NCI-H82 treated with DMSO at 0.1 percent for 48 hours (cell line): Measurements from ENCODE around the gene NDUFA8.
"Not testable (repeated sequence)": the region's sequence is repeated elsewhere in the genome, so short reads cannot be mapped to it uniquely, and the experiment has no call there.

Experiments
- DNase-seq: peaks from one replicate; lab custom pipeline; 2025; ENCODE audit not compliant: unreplicated experiment; lab: John Stamatoyannopoulos, UW

Gene NDUFA8

DNA sequence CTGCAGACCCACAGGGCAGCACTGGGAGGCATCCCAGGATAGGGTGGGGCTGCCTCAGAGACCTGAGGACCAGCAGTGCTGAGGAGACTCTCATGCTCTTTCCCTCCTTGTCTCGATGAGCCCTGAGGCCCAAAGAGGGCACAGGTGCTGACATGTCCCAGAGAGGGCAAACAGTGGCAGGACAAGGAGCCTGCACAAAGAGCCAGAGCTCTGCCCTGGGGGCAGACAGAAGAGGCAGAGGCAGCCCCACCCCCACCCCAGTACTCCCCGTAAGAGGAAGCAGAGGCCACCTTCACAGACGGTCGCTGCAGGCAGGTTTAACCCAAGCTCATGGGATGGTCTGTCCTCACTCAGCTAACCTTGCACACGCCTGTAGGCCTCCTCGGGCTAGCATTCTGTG lies 37.1 kb downstream of the NDUFA8 start:
- no peak for DNase-seq

DNA sequence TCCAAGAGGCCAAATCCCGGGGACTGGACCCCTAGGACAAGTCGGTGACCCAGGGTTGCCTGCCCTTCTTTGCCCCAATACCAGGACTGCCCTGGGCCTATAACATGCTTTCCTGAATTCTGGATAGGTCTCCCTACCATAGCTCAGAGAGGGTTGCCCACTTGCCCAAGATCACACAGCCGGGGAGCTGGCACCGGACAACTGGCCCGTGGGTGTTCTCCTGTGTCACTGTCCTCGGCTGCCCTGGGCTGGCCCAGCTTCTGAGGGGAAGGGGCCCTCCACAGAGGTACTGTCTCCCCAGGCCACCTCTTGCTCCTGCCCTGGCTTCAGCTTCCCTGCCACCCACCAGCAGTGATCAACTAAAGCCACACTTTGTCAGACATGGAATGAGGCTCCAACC lies 37.6 kb downstream of the NDUFA8 start:
- DNase-seq, result no peak

DNA sequence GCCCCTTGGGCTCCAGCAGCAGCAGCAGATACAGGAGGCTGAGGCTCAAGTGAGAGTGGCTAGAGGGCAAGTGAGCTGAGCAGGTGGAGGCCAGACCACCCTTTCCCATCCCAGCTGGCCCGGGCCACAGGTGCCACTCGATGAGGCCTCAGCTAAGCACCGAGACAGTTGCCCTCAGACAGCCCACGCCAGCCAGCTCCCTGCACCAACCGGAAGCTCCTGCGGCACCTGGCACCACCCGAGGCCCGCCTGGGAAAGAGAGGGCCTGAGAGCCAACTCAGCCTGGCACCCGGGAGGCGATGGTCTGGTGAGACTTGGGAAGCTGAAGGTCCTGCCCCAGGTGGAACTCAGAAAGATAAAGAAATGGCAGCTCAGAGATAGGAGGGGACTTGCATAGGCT lies 38.2 kb downstream of the NDUFA8 start:
- no peak for DNase-seq

DNA sequence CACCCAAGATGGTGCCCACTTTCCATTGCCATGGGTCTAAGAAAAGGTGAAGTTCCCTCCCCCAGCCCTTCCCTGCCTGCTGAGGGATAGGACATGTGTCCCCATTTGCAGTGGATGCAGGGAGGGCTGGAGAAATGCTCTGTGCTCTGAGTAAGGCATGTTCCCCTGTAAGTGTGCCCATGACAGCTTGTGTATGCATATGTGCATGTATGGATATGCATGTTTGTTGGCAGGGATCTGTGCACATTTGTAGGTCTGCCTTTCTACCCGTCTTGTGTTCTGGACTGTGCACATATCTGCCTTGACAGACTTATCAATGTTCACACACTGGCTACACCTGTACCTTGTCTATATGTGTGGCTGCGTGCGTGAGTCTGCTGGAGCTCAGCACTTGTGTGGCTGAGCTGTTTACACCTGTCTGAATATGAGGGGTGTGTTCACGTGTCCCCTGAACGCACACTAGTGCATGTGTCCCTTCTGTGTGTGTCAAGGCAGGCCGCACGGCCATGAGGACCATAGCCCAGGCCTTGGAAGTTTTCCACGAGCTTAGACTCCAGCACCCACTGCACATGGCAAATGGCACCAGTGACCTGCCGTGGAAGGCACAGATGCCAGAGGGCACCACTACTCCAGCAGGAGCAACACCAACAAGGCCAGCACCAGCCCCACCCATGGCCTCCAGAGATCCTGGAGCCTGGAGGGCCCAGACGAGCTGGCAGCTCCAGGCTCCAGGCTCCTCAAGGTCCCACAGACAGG lies 39.1 kb downstream of the NDUFA8 start:
- no peak for DNase-seq

DNA sequence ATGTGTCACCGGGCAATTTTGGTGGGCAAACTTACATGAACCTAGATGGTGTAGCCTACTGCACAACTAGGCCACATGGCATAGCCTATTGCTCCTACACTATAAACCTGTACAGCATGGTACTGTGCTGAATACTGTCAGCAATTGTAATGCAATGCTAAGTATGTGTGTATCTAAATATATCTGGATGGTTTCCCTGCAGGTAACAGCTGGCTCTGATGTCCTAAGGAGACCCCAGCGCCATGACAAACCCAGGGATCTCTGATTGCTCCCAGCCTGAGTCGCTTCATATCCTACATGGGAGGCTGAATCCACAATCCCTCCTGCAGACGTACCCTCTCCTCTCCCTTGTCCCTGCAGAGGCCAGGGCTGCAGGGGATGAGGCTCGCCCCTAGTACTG lies 39.9 kb downstream of the NDUFA8 start:
- DNase-seq, result no peak

DNA sequence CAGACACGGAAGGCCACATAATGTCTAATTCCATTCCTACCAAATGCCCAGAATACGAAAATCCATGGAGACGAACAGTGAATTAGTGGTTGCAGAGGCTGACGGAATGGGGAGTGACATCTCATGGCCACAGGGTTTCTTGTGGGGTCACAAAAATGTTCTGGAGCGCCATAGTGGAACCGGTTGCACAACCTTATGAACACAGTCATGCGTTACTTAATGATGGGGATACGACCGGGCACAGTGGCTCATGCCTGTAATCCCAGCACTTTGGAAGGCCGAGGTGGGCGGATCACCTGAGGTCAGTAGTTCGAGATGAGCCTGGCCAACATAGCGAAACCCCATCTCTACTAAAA lies 40.4 kb downstream of the NDUFA8 start:
- no peak for DNase-seq

DNA sequence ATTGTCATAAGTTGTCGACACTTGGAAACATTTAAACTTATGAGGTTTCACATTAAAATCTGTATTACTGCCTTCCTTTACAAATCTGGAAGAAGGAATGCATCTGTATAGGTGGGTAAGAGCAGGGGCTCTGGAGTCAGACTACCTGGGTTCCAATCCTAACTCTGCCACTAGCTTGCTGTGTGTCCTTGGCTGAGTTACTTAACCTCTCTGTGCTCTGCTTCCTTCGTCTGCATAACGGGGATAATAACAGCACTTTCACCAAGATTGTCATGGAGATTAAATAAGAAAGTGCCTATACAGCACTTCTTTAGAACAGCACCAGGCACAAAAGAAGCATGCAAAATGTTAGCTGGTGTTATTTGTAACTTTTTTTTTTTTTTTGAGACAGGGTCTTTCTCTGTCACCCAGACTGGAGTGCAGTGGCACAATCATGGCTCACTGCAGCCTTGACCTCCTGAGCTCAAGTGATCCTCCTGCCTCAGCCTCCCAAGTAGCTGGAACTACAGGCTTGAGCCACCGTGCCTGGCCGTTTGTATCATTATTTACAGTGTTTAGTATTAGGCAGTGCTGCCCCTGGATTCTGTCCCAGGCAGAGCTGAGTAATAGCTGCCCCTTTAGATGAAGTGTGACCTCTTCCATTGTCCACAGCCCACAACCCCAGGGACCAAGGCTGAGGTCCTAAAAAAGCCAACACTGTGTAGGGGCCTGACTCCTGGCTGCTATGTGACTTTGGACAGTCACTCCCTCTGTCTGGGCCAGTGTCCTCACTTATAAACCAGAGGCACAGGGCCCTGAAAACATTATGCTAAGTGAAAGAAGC lies 41.0 kb downstream of the NDUFA8 start:
- DNase-seq, result no peak

DNA sequence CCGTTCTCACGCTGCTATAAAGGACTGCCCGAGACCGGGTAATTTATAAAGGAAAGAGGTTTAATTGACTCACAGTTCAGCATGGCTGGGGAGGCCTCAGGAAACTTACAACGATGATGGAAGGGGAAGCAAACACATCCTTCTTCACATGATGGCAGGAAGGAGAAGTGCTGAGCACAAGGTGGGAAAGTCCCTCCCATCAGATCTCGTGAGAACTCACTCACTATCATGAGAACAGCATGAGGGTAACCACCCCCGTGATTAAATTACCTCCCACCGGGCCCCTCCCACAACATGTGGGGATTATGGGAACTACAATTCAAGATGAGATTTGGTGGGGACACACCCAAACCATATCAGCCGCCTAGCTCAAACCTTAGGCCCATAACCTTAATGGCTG lies 42.3 kb downstream of the NDUFA8 start:
- not testable (repeated sequence) for DNase-seq

DNA sequence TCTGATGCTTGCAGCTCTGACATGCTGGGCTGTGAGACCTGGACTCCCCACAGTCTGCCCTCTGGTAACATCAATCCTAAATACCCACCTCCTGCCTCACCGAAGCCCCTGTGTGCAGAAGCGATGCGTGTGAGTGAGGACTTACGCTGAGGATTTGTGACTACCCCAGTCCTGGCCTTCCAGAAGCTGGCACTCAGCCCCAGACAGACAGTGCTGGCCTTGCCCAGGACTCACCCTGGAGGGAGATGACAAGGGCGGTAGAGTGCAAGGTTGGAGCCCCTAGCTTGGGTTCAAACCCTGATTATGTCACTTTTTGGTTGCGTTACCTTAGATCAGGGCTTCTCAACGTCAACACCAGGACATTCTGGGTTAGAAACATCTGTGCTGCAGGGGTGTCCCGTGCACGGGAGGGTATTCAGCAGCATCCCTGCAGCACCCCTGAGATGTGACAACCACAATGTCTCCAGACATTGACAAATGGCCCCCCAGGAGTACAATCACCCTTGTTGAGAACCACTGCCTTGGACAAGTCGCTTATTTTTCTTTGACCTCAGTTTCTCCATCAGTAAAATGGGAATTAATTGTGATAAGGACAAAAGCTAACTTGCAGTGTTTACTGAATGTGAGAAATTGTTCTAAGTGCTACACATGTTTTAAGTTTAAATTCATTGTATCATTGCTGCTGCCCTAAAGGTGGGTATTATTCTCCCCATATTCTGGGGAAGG lies 43.0 kb downstream of the NDUFA8 start:
- DNase-seq, result no peak

DNA sequence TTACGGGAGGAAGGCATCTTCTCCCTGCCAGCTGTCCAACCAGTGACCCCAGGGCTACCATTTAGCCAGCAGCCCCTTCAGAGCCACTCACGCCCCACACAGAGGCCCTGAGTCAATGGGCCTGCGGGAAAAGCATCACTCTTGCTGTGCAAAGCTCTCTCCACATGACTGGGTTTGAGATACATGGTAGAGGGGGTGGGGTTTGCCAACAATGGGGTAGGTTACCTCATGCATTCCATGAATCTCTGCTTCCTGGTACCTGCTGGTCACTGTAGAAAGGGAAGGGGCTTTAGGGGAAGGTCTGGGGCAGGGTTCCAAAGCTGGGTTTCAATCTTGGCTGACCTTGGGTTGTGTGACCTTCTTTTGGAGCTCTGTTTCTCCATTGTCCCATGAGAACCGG lies 43.5 kb downstream of the NDUFA8 start:
- DNase-seq, result no peak

DNA sequence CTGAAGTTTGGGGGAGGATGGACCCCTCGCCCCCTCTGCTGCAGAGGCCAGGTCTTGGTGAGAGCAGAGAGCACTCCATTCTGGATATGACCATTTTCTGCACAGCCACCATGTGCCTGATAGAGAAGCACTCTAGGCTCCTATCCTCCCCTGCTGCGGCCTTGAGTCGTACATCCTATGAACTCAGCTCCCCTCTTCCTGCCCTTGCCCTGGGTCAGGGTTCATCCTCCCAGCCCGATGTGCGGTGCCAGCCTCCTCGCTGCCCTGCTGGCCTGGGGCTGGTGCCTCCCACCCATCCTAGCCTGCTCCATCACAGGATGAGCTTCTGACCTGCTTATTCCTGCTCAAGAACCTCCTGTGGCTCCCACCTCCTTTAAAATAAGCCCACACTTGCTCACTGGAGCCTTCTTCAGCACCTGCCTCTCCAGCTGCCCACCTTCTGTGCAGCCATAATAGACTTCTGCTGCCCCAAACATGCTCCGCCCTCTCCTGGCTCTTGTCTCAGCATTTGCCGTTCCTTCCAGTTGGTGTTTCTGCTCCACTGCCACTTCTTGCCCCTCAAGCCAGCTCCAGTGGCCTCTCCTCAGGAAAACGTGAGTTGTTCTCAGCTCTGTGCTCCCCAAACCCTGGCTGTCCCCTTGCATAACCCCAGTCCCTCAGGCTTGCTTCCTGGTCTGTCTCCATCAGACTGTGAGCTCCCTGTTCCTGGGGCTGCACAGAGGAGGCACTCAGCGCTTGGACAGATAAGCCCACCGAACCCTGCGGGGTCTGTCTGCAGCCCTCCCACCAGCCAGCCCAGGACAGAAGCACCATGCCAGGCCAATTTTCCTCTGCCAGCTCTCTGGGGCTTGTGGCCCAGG lies 44.2 kb downstream of the NDUFA8 start:
- DNase-seq, result no peak

DNA sequence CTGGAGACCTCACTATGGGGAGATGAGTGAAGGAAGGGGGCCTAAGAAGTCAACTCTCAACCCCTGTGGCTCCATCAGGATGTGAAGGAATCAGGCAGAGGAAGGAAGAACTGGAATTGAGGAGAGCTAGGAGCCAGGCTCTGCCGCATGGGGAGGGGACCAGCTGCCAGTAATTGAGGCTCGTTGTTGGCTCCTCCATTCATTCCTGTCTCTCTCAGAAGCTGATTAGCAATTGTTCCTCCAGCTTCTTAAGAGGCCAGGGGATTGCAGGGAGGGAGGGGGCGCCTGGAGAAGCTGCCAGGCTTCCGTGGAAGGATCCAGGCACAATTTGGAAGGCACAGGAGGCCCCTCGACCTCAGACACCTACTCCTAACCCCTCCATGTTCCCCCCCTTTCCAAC lies 46.0 kb downstream of the NDUFA8 start:
- DNase-seq, result peak; percentile 45

DNA sequence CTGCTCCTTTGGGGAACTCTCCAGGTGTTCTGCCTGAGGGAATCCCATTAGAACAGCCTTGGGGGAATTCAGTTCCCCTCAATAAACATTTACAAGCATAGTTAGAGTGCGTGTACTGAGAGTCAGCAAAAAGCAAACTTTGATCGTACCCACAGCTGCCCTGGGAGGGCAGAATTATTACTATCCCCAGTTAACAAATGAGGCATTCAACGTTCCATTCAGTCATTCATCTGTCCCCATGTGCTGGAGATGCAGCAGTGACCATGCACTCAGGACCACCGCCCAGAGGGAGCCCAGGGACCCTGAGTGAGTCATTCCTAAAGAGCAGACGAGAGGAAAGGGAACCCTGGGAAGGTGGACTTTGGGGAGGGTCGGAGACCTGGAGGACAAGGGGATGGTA lies 47.3 kb downstream of the NDUFA8 start:
- DNase-seq, result no peak

DNA sequence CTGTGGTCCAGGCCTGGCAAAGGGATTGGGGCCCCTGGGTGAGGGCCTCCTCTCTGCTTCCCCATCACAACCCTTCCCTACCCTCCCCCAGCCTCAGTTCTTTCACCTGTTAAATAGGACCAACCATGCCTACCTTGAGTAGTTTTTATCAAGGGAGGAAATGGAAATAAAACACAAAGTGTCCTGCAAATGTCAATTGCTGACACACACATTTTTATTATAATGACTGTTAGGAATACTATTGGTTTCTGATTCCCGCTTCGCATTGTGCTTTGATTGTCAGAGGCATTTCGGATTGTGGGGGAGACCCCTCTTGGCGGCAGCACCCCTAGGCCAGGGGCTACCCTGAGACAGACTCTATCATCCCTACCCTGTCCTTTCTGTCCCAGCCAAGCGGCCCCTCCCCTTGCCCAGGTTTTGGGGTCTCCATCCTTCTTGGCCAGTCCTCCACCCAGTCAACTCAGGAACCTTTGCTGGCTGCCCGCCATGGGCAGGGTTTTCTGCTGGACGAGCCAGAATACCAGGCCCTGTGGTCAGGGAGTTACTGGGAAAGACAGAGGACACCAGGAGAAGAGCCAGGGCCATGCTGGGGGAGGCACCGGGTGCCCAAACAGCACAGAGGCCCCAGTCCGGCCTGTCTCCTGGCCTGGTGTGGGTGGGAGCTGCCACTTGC lies 48.0 kb downstream of the NDUFA8 start:
- no peak for DNase-seq

DNA sequence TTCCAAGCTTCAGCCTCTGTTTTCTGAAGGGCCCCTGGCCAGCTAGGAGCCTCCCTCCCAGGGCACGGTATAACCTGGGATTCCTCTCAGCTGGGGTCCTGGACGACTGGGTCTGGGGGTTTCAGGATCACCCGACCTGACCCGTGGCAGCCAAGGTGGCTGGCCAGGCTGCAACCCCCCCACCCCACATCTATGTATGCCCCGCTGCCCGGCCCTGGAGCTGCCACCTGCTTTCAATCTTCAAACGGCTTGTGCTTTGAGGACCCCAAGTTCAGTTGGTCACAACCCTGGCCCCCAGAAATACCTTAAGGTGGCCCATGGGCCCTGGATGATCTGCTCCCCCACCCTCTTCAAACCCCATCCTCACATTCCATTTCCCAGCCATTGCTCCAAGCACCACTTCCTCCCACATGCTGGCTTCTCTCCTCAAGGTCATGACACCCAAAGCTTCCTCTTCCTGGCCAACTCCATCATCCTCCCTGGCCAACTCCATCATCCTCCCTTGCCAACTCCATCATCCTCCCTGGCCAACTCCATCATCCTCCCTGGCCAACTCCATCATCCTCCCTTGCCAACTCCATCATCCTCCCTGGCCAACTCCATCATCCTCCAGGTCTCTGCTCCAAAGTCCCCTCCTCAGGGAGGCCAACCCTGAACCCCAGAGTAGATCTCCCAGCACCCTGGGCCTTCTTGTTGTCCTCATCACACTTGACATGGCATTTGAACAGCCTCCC lies 49.3 kb downstream of the NDUFA8 start:
- no peak for DNase-seq

DNA sequence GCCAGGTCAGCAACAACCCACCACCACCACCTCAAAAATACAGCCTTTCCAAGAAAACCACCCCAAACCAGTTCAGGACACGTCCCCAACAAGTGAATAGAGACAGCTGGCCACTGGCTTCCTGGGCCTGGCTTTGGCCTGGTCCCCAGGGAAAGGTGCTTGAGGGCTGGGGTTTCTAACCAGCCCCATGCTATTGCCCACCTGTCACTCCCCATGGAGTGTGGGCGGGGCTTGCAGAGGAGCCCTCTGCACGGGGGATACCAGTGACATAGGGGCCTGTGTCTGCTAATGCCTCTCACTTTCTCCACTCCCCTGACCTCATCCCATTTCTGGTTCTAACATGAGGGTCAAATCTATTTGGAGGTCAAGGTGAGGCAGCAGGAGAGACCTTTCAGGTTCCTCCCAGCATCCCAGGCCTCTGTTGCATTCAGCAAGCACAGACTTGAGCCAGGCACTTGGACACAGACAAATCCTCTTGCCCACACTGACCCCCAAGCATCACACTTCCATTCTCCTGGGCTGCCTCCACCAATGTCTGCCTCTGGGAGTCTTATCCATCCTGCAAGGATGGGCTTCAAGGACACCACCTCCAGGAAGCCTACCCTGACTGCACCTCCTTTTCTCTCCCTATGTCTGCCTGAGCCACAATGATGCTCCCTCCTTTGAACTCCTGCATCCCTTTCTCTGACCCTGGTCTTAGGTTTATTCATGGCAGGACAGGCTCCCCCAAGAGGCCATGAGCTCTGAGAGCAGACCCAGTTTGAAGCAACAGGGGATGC lies 50.4 kb downstream of the NDUFA8 start:
- no peak for DNase-seq

DNA sequence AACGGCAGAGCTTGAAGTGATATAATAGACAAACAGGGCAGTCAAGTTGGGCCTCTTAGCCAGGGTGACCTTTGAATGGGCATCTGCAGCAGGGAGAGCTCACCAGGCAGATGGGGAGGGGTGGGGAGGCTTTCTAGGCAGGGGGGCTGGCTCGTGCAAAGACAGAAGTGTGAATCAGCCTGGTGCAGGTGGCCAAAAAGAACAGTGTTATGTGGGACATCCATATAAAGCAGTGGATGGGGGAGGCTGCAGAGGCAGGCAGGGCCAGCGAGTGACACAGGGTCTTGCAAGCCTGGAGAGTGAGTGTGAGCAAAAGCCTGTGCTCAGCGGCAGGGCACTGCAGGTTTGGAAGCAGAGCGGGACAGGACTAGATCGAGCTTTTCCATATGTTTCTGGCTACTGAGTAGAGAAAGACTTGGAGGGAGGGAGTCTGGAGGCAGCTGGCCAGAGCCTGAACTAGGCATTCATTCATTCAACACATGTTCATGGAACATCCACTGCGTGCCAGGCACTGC lies 52.2 kb downstream of the NDUFA8 start:
- DNase-seq, result no peak

DNA sequence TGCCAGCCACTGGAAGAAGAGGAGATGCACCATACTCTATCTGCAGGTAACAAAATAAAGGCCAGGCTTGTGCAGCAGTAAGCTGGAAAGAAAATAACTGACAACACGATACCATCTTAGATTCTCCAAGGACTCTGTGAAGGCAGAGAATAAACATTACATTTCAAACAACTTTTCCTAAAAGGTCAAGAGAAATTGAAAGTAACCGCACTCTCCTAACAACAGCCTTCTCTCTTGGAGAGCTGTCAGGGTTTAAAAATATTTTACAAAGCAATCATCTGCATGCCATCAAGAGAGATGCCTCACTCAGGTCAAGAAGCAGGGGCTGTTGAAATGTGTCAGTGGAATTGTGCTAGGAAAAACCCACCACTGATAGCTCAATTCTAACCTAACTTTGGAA lies 53.0 kb downstream of the NDUFA8 start:
- DNase-seq, result no peak

DNA sequence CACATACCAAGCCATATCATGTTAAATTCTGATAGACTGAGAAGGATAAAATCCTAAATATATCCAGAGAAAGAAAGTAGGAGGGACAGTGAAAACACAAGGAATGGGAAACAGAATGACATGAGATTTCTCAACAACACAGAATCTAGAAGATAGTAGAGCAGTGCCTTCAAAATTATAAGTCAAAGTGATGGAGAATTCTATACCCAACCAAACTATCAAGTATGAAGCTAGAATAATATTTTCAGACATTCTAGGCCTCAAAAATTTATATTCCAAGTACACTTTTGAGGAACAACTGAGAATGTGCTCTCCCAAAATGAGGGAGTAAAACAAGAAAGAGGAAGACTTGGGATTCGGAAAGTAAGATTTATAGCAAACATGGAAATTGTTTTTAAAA lies 55.6 kb downstream of the NDUFA8 start:
- DNase-seq, result no peak
